GM23248 (cell line): ENCODE data around the gene KPNA5. TPM values are rescaled to one million over a fixed set of nuclear protein-coding genes. Genes with fewer than 3 reads are reported as not detected.

Experiments
- DNase-seq: peaks from one replicate; pipeline ENCODE4 v3.0.0-alpha.2; 2015
- H2AFZ ChIP-seq: fragments of 200-600 bp; sonication (generic); 2 replicates; pipeline ENCODE4 v1.6.1; 2016; ENCODE audit warnings: antibody characterized with exemption
- H3F3A ChIP-seq: fragments of 200-600 bp; sonication (generic); 2 replicates; pipeline ENCODE4 v1.6.1; 2016; ENCODE audit warnings: mild to moderate bottlenecking, antibody characterized with exemption, mixed run types; ENCODE audit not compliant: insufficient read depth
- H3K27ac ChIP-seq: fragments of 200-600 bp; sonication (generic); 2 replicates; pipeline ENCODE4 v1.5.1; 2016; ENCODE audit warnings: mild to moderate bottlenecking
- H3K27me3 ChIP-seq: fragments of 200-600 bp; sonication (generic); replicated peaks from 2 replicates; pipeline ENCODE4 v1.6.1; 2016; ENCODE audit warnings: mild to moderate bottlenecking; ENCODE audit not compliant: insufficient read depth
- H3K36me3 ChIP-seq: fragments of 200-600 bp; sonication (generic); 2 replicates; pipeline ENCODE4 v1.6.1; 2016; ENCODE audit warnings: low read depth, mild to moderate bottlenecking
- H3K4me1 ChIP-seq: fragments of 200-600 bp; sonication (generic); 2 replicates; pipeline ENCODE4 v1.6.1; 2016; ENCODE audit warnings: mild to moderate bottlenecking; ENCODE audit not compliant: insufficient read depth
- H3K4me2 ChIP-seq: fragments of 200-600 bp; sonication (generic); one replicate; pipeline ENCODE4 v1.6.1; 2016; ENCODE audit warnings: mild to moderate bottlenecking; ENCODE audit not compliant: unreplicated experiment
- H3K4me3 ChIP-seq: fragments of 200-600 bp; sonication (generic); 2 replicates; pipeline ENCODE4 v1.5.1; 2016; ENCODE audit warnings: mild to moderate bottlenecking
- H3K79me2 ChIP-seq: fragments of 200-600 bp; sonication (generic); 2 replicates; pipeline ENCODE4 v1.6.1; 2016; ENCODE audit warnings: mild to moderate bottlenecking; ENCODE audit not compliant: insufficient read depth
- H3K9ac ChIP-seq: fragments of 200-600 bp; sonication (generic); 2 replicates; pipeline ENCODE4 v1.6.1; 2016; ENCODE audit warnings: mild to moderate bottlenecking
- H3K9me2 ChIP-seq: fragments of 200-600 bp; sonication (generic); 2 replicates; pipeline ENCODE4 v1.6.1; 2016; ENCODE audit warnings: mixed run types, mild to moderate bottlenecking, moderate library complexity; ENCODE audit not compliant: insufficient read depth
- H3K9me3 ChIP-seq: fragments of 200-600 bp; sonication (generic); one replicate; pipeline ENCODE4 v1.6.1; 2017; ENCODE audit warnings: low read depth
- H4K20me1 ChIP-seq: fragments of 200-600 bp; sonication (generic); 2 replicates; pipeline ENCODE4 v1.6.0; 2016; ENCODE audit not compliant: insufficient read depth
- EZH2 ChIP-seq: fragments of 200-600 bp; sonication (generic); IDR thresholded peaks from 2 replicates; pipeline ENCODE4 v1.6.1; 2018; ENCODE audit warnings: antibody characterized with exemption, mild to moderate bottlenecking; ENCODE audit not compliant: insufficient read depth, poor library complexity, severe bottlenecking
- EZH2phosphoT487 ChIP-seq: fragments of 200-600 bp; sonication (generic); IDR thresholded peaks from 2 replicates; pipeline ENCODE4 v1.6.1; 2018; ENCODE audit warnings: antibody characterized with exemption, moderate library complexity, mild to moderate bottlenecking, low read depth; ENCODE audit not compliant: insufficient read depth
- WGBS, 2 experiments: methylation state at CpG; one replicate each; pipeline ENCODE4 v1.1.6; 2015 to 2017; ENCODE audit warnings: low lambda C conversion rate in 2 of 2, low coverage in 1 of 2; ENCODE audit errors: missing lambda C conversion rate in 2 of 2; 5-methylcytosine and 5-hydroxymethylcytosine counted together
- in situ Hi-C: fragments of 300-500 bp; cut with MboI; formaldehyde crosslinking; loops from 2 replicates; pipeline ENCODE4 v1.15.0; 2020
- polyA plus RNA-seq: library from polyadenylated mRNA; unstranded; fragments of >200 nt; fragmentation: Nextera tagmentation; extraction: Ambion mirVana; gene quantifications from 2 replicates; pipeline ENCODE4 v1.2.1, GENCODE V29; 2016
- total RNA-seq: library from RNA; depleted of rRNA; stranded (reverse); fragments of >200 nt; shearing (Covaris generic); gene quantifications from 2 replicates; pipeline ENCODE4 v1.2.3, GENCODE V29; 2014; rRNA removed

KPNA5 gene
- 3.4 and 6.3 TPM in 2 replicates for total RNA-seq
- polyA plus RNA-seq: 2.4 and 2.9 TPM in 2 replicates

DNA sequence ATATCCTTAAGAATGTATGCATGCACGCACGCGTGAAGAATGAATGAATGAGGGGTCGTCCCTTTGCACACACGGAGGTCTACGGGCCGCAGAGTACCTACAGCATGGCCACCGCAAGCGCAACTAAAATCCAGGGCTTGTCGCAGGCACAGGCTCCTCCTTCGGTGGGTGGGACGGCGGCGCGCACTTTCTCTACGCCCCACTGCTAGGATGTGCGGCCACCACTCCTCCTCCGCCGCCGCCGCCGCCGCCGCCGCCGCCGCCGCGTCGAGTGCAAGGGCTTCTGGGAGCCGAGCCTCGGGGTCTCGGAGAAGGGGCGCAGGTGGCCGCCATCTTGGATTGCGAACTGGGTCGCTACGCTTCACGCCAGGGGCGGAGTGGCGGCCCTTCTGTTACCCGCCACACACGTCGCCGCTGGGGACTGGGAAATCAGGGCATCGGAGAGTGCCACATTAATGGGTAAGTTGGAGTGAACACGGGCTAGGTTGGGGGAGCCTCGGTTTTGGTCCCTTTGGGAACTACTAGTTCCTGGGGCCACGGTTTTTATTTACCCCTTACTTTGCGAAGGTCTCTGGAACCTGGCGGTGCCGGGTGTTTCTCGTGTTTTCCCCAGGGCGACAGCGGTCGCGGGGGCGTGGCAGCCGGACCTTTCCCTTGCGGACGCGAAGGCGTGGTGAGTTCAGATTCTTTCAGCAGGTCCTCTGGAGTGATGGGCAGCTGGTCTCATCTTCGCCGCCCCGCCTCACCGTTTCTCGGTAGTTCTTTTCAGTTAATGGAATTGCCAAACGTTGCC, at the start of gene KPNA5:
KPNA5 (plus strand) TSS at position 332 of the 793 bp plus-strand sequence; CDS start at position 456, 124 bp downstream.
- Histone ChIP-seq H3K9me3 (no peaks in the 10 kb centered on the region), H3K4me1 (peaks cover 8% of the 10 kb centered on the region; the same call in 1 of the 2 replicates), H3K36me3 (0 out of 2 replicates have a peak, but pooled peaks cover 6% of the 10 kb centered on the region), H4K20me1 (no peaks in the 10 kb centered on the region), H2AFZ (peak within 1 kb of the TSS; percentile 99), H3K4me3 (peak within 1 kb of the TSS; percentile 87), H3K27me3 (no peaks in the 10 kb centered on the region), H3K27ac (peak within 1 kb of the TSS; percentile 55), H3K4me2 (peak within 1 kb of the TSS; percentile 77), H3K9me2 (no peaks in the 10 kb centered on the region), H3K9ac (peak within 1 kb of the TSS; percentile 83), H3F3A (0 out of 2 replicates have a peak, but pooled peaks cover 4% of the 10 kb centered on the region), H3K79me2 (peaks cover 31% of the 10 kb centered on the region; the same call in 1 of the 2 replicates)
- 1 to 2% methylated on average over 61 to 64 of the region's 69 CpGs for WGBS, 2 experiments
- in situ Hi-C loops: no loop called here
- peak; percentile 94 for DNase-seq
- no peak for TF ChIP-seq EZH2phosphoT487
- TF ChIP-seq EZH2: no peak

DNA sequence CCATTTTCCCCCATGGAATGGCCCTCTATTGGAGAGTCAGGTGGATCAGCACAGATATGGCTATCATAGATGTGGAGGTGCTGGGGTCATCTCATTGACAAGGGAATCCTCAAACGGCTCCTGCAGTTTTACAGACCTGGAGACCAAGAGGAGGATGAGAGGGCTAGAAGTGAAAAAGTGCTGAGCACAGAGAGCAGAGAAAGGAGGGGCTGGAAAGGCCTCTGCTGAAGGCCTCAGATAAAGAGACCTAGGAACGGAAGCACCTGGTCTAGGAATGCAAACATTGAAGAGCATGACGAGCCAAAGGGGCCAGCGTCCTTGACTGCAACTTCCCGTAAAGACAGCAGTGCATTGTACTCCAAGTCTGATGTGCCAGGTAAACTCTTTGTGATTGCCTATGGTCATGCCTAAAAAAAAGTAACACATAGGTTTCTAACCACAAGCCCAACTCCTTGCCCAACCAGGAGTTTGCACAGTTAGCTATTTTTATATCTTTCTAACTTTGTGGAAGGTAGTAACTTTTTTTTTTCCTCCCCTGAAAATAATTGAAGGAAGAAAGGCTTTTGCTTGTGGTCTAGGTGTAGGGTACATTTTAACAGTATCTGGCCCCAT, 49.5 kb upstream of the KPNA5 start:
- in situ Hi-C loops: no loop called here
- Histone ChIP-seq H3K27me3 (no peaks in the 10 kb centered on the region), H3K9ac (no peak overlapping the region), H3K4me3 (no peak overlapping the region), H3K4me2 (no peak overlapping the region), H3K36me3 (0 out of 2 replicates have a peak, but pooled peaks cover 15% of the 10 kb centered on the region), H2AFZ (no peak overlapping the region), H4K20me1 (no peaks in the 10 kb centered on the region), H3K27ac (no peak overlapping the region), H3K79me2 (no peaks in the 10 kb centered on the region), H3K9me2 (no peaks in the 10 kb centered on the region), H3K9me3 (no peaks in the 10 kb centered on the region), H3K4me1 (no peaks in the 10 kb centered on the region), H3F3A (no peaks in the 10 kb centered on the region)
- no peak for DNase-seq
- 96 to 97% methylated on average over 5 of the region's 5 CpGs for WGBS, 2 experiments
- TF ChIP-seq EZH2: no peak
- no peak for TF ChIP-seq EZH2phosphoT487

DNA sequence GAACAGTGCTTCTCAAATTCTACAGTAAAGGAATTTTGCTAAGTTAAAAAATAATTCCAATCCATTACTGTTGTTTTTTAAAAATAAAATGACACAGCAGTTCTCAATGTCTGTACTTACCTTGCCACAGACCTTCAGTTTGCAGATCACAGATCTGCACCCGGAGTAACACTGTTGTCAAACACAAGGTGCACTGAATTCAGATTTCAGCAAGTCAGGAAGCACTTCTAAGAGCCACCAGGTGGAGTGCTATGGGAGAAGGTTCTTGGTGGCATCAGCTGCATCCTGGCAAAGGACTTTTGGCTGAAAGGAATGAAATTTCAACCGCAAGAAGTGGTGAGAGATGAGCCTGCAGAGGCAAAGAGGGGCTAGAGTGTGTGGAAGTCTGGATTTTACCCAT, 47.3 kb upstream of the KPNA5 start:
- Histone ChIP-seq H3K4me3 (no peak overlapping the region), H3K9me3 (no peaks in the 10 kb centered on the region), H3K36me3 (0 out of 2 replicates have a peak, but pooled peaks cover 15% of the 10 kb centered on the region), H3K4me1 (no peaks in the 10 kb centered on the region), H3K79me2 (0 out of 2 replicates have a peak, but pooled peaks cover 7% of the 10 kb centered on the region), H3K27me3 (no peaks in the 10 kb centered on the region), H3K9me2 (no peaks in the 10 kb centered on the region), H2AFZ (no peak overlapping the region), H3K4me2 (no peak overlapping the region), H3F3A (no peaks in the 10 kb centered on the region), H3K27ac (no peak overlapping the region), H4K20me1 (no peaks in the 10 kb centered on the region), H3K9ac (no peak overlapping the region)
- 96 to 99% methylated on average over 2 of the region's 2 CpGs for WGBS, 2 experiments
- TF ChIP-seq EZH2 (no peak), EZH2phosphoT487 (no peak)
- DNase-seq: peak; percentile 13
- in situ Hi-C loops: no loop called here

DNA sequence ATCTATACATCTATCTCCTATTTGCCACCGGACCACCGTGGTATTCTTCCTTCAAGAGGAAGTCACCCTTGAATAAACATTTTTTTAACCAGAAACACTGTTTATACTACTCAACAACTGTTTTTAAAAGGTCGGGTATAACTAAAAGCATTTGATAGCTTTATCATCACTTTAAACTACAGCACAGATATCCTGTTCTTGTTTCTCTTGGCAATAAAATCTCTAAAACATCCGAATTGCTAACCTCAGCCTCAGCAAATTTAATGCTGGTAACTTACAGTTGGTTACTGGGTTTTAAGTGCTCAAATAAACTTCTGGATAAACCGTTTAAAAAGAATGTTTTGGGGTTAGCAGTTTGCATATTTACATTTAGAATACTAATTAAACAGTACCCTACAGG, 32.9 kb upstream of the KPNA5 start:
- Histone ChIP-seq H3K9me3 (no peaks in the 10 kb centered on the region), H3K4me3 (no peak overlapping the region), H3K9ac (no peak overlapping the region), H3K27ac (no peak overlapping the region), H3K4me2 (no peak overlapping the region), H3F3A (no peaks in the 10 kb centered on the region), H3K36me3 (peaks cover 20% of the 10 kb centered on the region), H3K9me2 (no peaks in the 10 kb centered on the region), H4K20me1 (no peaks in the 10 kb centered on the region), H3K27me3 (no peaks in the 10 kb centered on the region), H3K4me1 (no peaks in the 10 kb centered on the region), H3K79me2 (peaks cover 11% of the 10 kb centered on the region; the same call in 1 of the 2 replicates), H2AFZ (no peak overlapping the region)
- WGBS, 2 experiments: 82 to 86% methylated on average over 5 of the region's 5 CpGs
- TF ChIP-seq EZH2: no peak
- no peak for TF ChIP-seq EZH2phosphoT487
- in situ Hi-C loops: no loop called here
- no peak for DNase-seq
